Raji (cell line): Measurements from ENCODE around the gene MAP1LC3A.
A peak's percentile ranks its signal among the peaks of the same experiment; 100 is the strongest.

Source experiments
- POLR2A ChIP-seq: IDR thresholded peaks from 2 replicates; pipeline ENCODE4 v1.6.1; 2011; ENCODE audit warnings: low read depth, low read length, control low read depth; ENCODE audit not compliant: insufficient read depth

The MAP1LC3A gene

DNA sequence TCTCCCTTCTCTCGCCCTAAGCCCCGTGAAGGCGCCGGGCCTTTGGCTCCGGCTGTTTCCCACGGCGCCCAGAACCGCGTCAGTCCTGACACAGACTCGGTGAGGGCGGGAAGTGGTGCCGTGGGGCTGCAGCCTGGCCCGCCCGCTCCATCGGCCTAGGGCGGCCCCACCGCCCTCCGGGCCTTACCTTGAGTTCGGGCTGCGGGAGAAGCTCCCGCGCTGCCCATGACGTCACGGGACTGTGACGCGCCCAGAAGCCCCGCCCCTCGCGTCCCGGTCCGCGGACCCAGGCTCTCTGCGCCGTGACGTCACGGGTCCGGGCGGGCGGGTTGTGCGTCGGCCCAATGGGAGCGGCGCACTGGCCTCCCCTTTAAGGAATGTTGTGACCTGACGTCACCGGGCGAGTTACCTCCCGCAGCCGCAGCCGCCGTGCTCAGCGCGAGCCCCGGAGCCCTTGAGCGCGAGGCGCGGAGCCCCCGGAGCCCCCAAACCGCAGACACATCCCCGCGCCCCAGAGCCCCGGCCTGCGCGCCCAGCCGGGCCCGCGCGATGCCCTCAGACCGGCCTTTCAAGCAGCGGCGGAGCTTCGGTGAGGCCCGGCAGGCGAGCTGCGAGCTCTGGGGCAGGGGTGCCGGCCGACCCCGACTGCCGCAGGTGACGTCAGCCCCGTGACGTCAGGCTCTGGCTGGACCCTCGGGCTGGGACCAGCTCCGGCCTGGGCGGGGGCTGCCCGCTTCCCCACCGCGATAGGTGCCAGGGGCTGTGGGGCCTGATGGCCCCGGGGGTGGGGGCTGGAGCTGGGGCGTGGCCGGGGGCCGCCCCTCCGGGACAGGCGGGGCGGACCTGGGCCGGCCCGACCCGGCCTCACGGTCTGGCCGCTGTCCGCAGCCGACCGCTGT is at the start of gene MAP1LC3A:
Gene MAP1LC3A (plus strand): TSS at position 399 of the 899 bp plus-strand sequence. CDS start 151 bp downstream, at position 550.
- TF ChIP-seq POLR2A: no peak

DNA sequence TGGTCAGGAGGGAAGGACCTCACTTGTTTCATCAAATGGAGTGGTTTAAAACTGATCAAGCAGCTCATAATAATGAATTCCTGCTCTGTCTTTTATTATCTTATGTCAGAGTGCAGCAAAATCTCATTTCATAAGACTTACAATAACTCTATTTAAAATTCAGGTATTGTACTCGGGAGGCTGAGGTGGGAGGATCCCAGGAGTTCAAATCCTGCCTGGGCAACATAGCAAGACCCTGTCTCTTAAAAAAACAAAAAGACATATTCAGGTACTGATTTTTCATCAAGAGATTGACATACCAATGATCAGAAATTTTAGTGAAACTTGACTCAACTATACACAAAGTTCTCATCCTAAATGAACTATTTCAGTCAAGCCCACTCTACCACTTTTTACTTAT is 47.9 kb upstream of the MAP1LC3A start:
- no peak for TF ChIP-seq POLR2A

DNA sequence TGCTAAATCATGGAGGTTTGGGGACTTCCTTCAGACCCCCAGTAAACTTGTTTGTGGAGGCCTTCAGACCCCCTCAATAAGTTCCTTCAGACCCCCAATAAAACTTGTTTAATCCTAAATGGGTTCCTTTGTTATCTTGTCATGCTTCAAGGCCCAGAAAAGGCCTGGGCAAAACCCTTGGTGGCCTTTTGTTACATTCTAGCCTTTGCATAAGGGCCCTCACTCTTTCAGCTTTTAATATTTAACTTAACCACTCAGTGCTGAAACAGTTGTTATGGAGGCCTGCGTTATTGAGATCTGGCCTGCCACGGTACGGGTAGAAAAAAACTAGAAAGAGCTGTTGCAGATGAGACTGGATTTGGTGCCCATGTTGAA is 46.6 kb upstream of the MAP1LC3A start:
- no peak for TF ChIP-seq POLR2A

DNA sequence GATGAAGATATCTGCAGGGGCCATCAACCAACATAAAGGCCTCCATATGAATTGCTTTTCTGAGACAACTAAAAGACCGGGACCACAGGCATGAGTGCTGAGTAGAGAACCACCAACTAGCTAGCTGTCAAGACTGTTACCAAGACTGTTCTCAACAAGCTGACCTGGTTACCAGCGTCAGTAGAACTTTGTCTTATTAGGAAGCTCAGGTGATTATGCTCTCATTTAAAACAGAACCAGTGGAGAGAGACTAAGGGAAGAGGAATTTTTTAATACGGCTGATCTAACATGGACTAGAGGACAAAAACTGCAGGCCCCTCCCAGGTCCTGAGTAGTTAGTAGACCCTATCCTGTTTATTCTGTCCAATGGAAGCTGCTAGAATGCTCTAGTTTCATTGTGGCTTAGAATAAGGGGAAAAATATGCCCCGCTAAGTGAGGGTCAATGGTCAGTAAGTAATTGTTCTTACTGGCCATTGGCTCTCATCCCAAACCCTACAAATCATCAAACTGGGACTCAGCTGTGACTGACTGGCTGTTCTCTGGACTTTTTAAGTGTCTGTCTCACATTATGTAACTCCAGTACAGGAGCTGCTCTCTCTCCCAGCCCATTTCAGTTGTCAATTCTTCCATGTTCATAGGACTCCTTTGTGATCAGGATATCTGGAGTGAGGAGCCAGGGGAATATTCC is 46.1 kb upstream of the MAP1LC3A start:
- no peak for TF ChIP-seq POLR2A

DNA sequence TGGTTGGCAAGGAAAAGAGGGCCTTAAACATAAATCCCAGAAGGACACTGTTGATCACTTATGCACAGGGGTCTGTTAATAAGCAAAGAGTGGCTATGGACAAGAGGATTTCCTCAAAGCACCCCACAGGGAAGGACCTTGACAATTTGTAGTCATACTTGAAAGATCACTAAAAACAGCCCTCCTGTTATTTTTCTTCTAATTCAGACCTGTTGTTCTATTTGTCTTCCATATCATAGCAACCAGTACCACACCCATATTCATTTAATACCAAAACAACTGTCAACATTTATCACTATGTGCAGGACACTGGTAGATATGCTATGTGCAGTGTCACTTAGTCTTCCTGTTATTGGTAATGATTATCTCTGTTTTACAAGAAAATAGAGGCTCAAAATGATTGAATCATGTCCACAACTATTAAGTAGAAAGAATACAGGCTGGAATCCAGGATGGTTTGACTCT is 45.5 kb upstream of the MAP1LC3A start:
- no peak for TF ChIP-seq POLR2A

DNA sequence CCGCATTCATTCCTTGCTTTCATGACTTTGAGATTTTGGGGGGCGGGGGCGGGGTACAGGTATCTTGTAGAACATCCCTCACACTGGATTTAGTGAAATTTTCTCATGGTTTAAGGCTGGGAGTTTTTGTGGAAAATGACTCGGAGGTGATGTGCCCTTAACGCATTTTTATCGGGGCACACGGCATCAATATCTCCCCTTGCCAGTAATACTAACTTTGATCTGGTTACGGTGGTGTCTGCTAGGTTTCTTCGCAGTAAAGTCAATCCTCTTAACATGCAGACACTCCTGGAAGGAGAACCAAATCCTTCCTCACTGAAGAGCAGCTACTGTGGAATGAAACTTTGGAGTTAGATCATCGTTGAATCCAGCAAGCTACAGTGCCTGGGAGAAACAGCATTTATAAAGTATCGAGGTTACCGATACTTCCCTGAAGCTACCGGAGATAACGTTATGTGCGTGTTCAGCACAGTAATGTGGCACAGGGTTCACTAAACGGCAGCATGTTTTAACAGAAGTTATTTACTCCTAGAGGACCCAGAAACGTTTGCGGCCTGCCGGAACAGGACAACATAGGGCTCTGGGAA is 43.5 kb upstream of the MAP1LC3A start:
- TF ChIP-seq POLR2A: no peak

DNA sequence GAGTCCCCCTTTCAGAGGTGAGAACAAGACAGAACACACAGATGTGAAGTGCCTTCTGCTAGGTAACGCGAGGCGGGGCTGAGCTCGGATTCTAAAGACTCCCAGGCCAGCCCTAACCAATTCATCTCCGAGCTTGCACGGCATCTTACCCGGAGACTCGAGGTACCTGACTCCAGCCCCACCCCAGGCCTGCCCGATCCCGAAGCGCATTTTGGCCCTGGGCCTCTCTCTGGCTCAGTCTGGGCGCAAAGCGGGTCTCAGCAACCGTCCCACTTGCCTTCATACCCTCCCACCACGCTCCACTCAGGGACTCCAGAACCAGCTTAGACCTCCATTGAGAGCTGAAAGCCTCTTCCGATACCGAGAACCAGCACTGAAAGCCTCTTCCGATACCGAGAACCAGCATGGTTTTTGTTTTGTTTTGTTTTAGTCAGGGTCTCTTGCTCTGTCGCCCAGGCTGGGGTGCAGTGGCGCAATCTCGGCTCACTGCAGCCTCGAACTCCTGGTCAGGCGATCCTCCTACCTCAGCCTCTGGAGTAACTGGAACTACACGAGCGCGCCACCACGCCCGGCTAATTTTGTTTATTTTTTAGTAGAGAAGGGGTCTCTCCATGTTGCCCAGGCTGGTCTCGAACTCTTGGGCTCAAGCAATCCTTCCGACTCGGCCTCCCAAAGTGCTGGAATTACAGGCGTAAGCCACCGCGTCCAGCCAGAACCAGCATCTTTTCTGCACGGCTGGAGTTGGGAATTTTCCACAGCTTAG is 42.9 kb upstream of the MAP1LC3A start:
- TF ChIP-seq POLR2A: peak; percentile 42; the same call in 1 of the 2 replicates

DNA sequence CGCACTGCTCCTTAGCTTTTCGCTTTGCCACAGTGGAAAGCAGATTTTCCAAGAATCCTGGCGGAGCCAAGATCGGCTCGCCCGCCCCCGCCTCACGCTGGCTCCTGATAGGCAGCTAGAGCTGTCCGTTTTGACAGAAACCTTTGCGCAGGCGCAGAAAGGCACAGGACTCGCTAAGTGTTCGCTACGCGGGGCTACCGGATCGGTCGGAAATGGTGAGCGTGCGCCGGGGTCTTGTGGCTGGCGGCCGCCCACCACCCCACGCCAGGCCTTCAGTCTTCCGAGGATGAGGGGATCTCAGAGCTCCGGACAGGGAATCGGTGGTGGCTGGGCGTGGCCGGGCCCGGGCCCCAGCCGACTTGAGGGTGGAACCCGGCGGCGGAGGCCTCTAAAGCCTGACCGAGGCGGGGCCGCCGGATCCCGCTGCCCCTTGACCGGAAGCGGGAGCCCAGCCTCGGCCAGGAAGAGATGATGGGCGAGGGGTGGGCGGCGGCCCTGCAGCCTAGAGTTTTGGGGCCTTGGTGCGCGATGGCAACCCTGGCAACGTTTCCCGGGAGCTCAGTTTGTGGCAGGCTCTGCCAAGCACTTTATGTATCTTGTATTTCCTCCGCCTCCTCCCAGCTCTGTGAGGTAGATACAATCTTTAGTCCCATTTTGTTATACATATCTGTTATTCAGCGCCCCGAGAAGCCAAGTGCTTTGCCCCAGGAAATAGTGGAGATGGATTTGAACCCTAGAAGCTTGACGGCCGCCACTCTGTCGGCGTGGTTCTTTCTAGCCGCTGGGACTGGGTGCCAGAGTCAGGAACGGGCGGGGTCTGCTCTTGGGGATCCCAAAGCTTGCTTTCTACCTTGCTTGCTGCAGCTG is 42.0 kb upstream of the MAP1LC3A start, which contains the start of gene DYNLRB1:
Gene DYNLRB1 (plus strand): TSS at position 176 of the 867 bp plus-strand sequence. CDS start 37 bp downstream, at position 213.
- peak; percentile 83 for TF ChIP-seq POLR2A

DNA sequence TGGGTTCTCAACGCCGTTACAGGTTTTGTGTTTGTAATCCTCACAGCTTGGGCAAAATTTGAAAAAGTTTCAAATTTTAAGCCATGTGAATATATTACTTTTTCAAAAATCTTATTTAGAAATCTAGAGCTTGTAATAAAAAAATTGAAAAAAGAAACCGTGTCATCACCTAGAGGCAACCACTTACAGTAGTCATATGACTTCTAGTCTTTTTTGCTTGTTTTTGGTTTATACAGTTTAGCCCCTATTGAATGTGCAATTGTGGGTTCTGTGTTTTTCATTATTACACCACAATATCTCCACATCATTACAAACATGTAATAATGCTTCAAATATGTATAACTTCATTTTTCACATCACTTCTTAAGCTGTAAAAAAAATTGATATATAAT is 41.4 kb upstream of the MAP1LC3A start:
- TF ChIP-seq POLR2A: no peak

DNA sequence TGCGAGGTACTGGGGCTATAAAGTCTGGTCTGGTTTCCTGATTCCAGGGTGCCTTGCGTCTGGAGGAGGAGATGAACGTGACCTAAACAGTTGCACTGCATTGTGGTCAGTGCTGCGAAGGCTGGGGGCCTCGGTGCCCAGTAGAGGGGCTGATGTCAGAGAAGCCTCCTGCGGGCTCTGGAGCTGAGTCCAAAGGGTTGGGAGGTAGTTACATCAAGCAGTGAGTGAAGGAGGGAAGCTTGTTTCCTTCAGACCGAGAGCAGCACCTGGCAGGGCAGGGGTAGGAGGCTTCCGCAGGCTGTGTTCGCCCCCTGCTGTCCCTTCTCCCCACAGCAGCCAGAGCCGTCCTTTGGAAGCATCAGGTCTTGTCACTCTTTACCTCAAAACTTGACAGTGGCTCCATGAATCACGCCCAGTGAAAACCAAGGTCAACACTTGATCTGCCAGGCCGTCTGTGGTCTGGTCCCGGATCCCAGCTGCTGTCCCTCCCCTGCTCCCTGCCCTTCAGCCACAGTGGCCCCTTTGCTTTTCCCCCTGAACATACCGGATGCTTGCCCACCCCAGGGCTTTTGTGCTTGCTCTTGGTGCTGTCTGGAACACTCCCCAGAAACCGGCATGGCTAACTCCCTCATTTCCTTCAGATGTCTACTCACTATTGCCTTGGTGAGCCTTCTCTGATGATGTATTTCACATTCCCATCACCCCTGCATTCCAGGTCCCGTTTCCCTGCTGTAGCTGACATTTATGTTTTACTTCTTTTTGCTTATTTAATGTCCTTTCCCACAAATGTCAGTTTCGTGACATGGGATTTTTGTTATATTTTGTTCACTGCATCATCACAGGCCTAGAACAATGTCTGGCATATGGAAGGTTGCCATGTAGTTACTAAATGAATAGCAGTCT is 35.3 kb upstream of the MAP1LC3A start:
- no peak for TF ChIP-seq POLR2A

DNA sequence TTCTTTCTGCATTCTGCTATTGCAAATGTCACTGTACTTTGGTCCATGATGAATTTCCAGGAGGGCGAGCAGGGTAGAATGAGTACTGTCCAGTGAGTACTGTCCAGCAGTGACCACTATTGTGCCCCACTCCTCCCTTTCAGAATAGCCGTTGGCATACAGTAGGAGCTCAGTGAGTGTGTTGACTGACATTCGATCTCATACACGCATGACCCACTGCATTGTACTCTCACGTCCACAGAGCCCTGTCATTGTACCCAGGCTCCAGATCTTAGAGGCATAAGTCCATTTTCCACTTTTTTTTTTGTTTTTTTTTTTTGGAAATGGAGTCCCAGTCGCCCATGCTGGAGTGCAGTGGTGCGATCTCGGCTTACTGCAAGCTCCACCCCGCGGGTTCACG is 34.1 kb upstream of the MAP1LC3A start:
- no peak for TF ChIP-seq POLR2A

DNA sequence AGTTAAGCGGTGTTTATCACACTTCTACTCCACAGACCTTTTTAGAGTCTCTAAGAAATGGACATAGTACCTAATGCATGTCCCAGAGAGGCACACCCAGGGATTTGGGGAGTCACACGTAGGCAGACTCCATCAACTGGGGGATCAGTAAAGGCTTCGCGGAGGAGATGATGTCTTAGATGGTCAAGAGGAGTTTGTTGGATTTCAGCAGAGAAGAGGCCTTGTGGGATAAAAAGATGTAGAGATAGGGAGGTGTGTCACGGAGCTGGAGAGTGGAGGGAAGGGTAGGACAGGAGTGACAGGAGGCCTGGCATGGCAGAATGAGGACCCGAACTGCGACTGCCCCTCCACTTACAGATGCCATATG is 33.2 kb upstream of the MAP1LC3A start:
- TF ChIP-seq POLR2A: no peak
